Activated CD4-positive, alpha-beta memory T cell treated with anti-CD3 and anti-CD28 coated beads, Interleukin-2, amount 10 ng/mL, durations not matched to agents 7 days and 5 days (primary cell): ENCODE measurements around the gene NCKAP5. TPM values are rescaled to one million over a fixed set of nuclear protein-coding genes. Genes with fewer than 3 reads are reported as not detected.

Experiments used
- CTCF ChIA-PET: fragments of 350-600 bp; sonication (Branson Sonifier 250); formaldehyde crosslinking; loops from one replicate; lab custom pipeline; 2021; ENCODE audit warnings: antibody characterized with exemption, inconsistent platforms; lab: Charles Lee
- POLR2A ChIA-PET: fragments of 350-600 bp; sonication (Branson Sonifier 250); formaldehyde crosslinking; loops from one replicate; lab custom pipeline; 2021; ENCODE audit warnings: antibody characterized with exemption; lab: Charles Lee
- DNase-seq: peaks from one replicate; pipeline ENCODE4 v3.0.0-alpha.2; 2020
- H3K27ac Mint-ChIP-seq: one replicate; pipeline ENCODE4 v1.8.0; 2021; ENCODE audit warnings: mild to moderate bottlenecking, mixed read lengths
- H3K27me3 Mint-ChIP-seq: one replicate; pipeline ENCODE4 v1.8.0; 2021; ENCODE audit warnings: mixed read lengths
- H3K36me3 Mint-ChIP-seq: one replicate; pipeline ENCODE4 v1.8.0; 2021; ENCODE audit warnings: low read depth, mixed read lengths
- H3K4me1 Mint-ChIP-seq: one replicate; pipeline ENCODE4 v1.8.0; 2021; ENCODE audit warnings: mixed read lengths
- H3K4me3 Mint-ChIP-seq: one replicate; pipeline ENCODE4 v1.8.0; 2021; ENCODE audit warnings: mild to moderate bottlenecking, mixed read lengths
- H3K9me3 Mint-ChIP-seq: one replicate; pipeline ENCODE4 v1.8.0; 2021; ENCODE audit warnings: mixed read lengths
- total RNA-seq, 2 experiments: library from RNA; stranded (reverse); gene quantifications; one replicate each; pipeline ENCODE4 v1.2.3, GENCODE V29; 2021

Gene NCKAP5
- total RNA-seq, 2 experiments from 2014 or later, result not detected

DNA sequence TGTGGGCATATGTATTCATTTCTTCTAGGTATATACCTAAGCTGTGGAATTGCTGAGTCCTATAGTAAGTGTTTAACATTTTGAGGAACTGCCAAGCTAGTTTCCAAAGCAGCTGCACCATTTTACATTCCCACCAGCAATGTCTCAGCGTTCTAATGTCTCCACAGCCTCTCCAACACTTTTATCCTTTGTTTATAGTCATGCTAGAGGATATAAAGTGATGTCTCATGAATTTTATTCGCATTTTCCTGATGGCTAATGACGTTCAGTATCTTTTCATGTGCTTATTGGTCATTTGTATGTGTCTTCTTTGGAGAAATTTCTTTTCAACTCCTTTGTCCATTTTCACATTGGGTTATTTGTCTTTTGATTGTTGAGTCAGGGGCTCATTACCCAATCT is 295.2 kb downstream of the NCKAP5 start:
- Mint-ChIP-seq H3K27me3 (no peaks in the 10 kb centered on the region), H3K9me3 (peaks cover 4% of the 10 kb centered on the region)
- CTCF ChIA-PET, result no interaction called here

DNA sequence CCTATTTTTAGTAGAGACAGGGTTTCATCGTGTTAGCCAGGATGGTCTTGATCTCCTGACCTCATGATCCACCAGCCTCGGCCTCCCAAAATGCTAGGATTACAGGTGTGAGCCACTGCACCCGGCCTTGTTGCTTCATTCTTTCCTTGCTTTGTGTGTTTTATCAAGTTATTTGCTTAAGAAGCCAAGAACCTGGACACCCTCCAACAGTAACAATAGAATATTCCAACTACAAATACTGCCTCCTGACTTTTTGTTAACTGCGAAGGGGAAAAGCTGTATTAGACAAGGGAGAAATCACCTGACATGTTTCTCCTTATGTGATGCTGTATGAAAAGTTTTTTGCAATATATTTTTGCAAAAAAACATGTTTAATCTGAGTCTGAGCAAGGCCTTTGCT is 297.2 kb downstream of the NCKAP5 start:
- Mint-ChIP-seq H3K4me1 (no peaks in the 10 kb centered on the region), H3K9me3 (peaks cover 4% of the 10 kb centered on the region), H3K36me3 (no peaks in the 10 kb centered on the region), H3K27ac (no peak overlapping the region), H3K4me3 (no peak overlapping the region), H3K27me3 (no peaks in the 10 kb centered on the region)
- ChIA-PET POLR2A (no interaction called here), CTCF (no interaction called here)
- no peak for DNase-seq

More for the DNA sequence above, 295.2 kb downstream of the NCKAP5 start:
- no peaks in the 10 kb centered on the region for H3K4me1 Mint-ChIP-seq
- no peak overlapping the region for H3K4me3 Mint-ChIP-seq
- POLR2A ChIA-PET, result no interaction called here
- H3K36me3 Mint-ChIP-seq, result no peaks in the 10 kb centered on the region
- no peak overlapping the region for H3K27ac Mint-ChIP-seq
- no peak for DNase-seq

DNA sequence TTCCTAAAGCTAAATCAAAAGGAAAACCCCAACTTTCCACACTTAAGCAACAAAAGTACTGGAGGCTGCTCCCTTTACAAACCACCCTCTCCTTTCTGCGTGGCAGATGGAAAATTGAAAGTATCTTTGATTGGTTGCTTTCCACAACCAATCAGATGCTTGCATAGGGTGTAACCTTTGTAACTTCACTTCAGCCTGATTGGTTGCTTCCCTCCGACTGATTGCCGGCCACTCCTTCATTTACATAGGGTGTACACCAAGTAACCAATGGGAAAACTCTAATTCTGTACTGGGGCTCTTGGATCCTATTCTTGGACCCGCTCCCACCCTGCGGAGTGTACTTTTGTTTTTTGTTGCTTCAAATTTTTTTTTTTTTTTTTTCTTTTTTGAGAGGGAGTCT is 297.7 kb downstream of the NCKAP5 start:
- H3K36me3 Mint-ChIP-seq, result no peaks in the 10 kb centered on the region
- no peaks in the 10 kb centered on the region for H3K4me1 Mint-ChIP-seq
- no peak for DNase-seq
- ChIA-PET POLR2A (no interaction called here), CTCF (no interaction called here)
- peaks cover 2% of the 10 kb centered on the region for H3K9me3 Mint-ChIP-seq
- no peaks in the 10 kb centered on the region for H3K27me3 Mint-ChIP-seq
- H3K27ac Mint-ChIP-seq, result no peak overlapping the region
- no peak overlapping the region for H3K4me3 Mint-ChIP-seq

DNA sequence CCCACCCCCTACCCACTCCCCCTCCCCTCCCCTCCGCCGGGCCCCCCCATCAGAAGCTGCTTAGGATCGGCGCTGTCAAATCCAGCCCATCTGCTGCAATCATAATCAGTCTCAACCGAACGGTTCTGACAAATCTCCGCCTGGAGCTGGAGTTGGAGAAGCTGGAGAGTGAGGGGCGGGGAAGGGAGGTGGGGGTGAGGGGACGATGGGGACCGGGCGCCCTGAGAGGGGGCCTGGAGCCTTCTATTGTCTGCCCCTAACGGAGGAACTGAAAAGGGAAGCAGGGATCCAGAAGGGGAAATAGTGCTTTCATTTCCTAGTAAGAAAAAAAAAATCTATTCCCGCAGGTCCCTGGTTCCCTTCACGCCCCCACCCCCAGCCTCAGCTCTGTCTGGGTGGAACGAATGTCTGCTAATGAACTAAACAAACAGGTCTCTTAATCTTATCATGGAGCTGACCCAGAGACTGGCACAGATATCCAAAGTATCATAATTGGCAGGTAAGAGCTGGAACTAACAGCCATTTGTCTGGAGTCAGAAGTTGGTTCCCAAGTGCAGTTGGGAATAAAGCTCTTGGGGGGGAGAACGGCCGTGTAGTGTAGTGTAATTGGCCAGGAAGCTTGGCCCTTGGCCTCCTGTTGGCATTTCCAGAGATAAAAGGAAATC is 301.2 kb downstream of the NCKAP5 start:
- peaks cover 7% of the 10 kb centered on the region for H3K27me3 Mint-ChIP-seq
- no peak for DNase-seq
- no peaks in the 10 kb centered on the region for H3K36me3 Mint-ChIP-seq
- CTCF ChIA-PET, result no interaction called here
- no peak overlapping the region for H3K4me3 Mint-ChIP-seq
- POLR2A ChIA-PET, result no interaction called here
- no peak overlapping the region for H3K27ac Mint-ChIP-seq
- H3K4me1 Mint-ChIP-seq, result no peaks in the 10 kb centered on the region
- no peaks in the 10 kb centered on the region for H3K9me3 Mint-ChIP-seq

- ChIA-PET CTCF (no interaction called here), POLR2A (no interaction called here)
- no peaks in the 10 kb centered on the region for H3K4me1 Mint-ChIP-seq
- no peak for DNase-seq
- H3K27me3 Mint-ChIP-seq, result peaks cover 7% of the 10 kb centered on the region
- no peak overlapping the region for H3K4me3 Mint-ChIP-seq
- no peaks in the 10 kb centered on the region for H3K36me3 Mint-ChIP-seq
- no peak overlapping the region for H3K27ac Mint-ChIP-seq
- no peaks in the 10 kb centered on the region for H3K9me3 Mint-ChIP-seq
Observed at GRCh38 chr2:133266041-133266925, 302.0 kb downstream of the NCKAP5 start.

GRCh38 chr2:133265432-133265949 is 302.8 kb downstream of the NCKAP5 start:
- H3K27ac Mint-ChIP-seq, result no peak overlapping the region
- peaks cover 7% of the 10 kb centered on the region for H3K27me3 Mint-ChIP-seq
- no peaks in the 10 kb centered on the region for H3K4me1 Mint-ChIP-seq
- H3K9me3 Mint-ChIP-seq, result no peaks in the 10 kb centered on the region
- H3K4me3 Mint-ChIP-seq, result no peak overlapping the region
- ChIA-PET CTCF (interaction anchor here (0.6 kb wide), 1 partner anchor 990 kb away, joined by 3 read pairs; no protein-coding TSS in a partner anchor), POLR2A (no interaction called here)
- DNase-seq, result no peak
- no peaks in the 10 kb centered on the region for H3K36me3 Mint-ChIP-seq

DNA sequence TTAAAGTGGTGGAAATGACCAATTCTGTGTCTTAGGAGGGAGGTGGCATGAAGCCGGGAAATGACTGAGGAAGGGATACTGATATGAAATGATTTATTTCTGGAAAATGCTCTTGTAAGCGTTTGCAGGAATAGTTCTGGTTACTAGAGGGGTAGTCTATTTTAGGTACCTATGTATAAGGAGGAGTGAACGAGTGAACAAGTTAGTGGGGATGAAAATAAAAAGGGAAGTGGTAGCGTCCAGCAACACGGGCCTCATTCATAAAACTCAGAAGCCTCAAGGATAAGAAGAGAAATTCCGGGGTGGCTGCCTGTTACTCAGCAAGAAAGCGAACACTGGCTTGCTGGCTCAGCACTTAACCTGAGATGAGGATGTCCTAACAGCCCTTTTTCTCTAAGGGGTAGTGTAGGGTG is 303.3 kb downstream of the NCKAP5 start:
- DNase-seq, result no peak
- no peak overlapping the region for H3K4me3 Mint-ChIP-seq
- ChIA-PET CTCF (interaction anchor here (0.6 kb wide), 1 partner anchor 990 kb away, joined by 3 read pairs; no protein-coding TSS in a partner anchor), POLR2A (no interaction called here)
- H3K36me3 Mint-ChIP-seq, result no peaks in the 10 kb centered on the region
- H3K4me1 Mint-ChIP-seq, result no peaks in the 10 kb centered on the region
- H3K27me3 Mint-ChIP-seq, result peaks cover 7% of the 10 kb centered on the region
- H3K27ac Mint-ChIP-seq, result no peak overlapping the region
- no peaks in the 10 kb centered on the region for H3K9me3 Mint-ChIP-seq

DNA sequence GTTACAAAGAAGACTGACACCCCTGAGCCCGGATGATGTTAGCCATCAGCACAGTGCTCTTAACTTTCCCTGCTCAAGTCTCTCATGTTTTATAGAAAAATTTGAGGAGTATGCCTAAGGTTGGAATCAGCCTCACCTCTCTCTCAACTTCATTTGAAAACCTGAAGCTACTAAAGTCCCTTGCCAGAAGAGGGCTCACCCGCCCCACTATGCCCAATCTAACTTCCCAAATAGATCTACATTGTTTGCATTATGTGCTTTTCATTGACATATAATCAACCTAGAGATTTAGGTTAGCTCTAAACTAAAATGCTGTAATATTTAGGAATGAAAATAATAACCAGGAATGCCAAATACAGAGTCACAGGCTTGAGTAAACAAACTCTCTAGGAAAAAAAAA is 305.4 kb downstream of the NCKAP5 start:
- Mint-ChIP-seq H3K4me1 (no peaks in the 10 kb centered on the region), H3K9me3 (no peaks in the 10 kb centered on the region), H3K27ac (no peak overlapping the region), H3K36me3 (no peaks in the 10 kb centered on the region), H3K27me3 (peaks cover 7% of the 10 kb centered on the region), H3K4me3 (no peak overlapping the region)
- ChIA-PET POLR2A (no interaction called here), CTCF (interaction anchor here (1.5 kb wide), 1 partner anchor 27 kb away, joined by 3 read pairs; no protein-coding TSS in a partner anchor)
- DNase-seq, result no peak

GRCh38 chr2:133255360-133255759 is 312.9 kb downstream of the NCKAP5 start:
- Mint-ChIP-seq H3K36me3 (no peaks in the 10 kb centered on the region), H3K27me3 (no peaks in the 10 kb centered on the region), H3K27ac (no peak overlapping the region), H3K9me3 (no peaks in the 10 kb centered on the region), H3K4me1 (no peaks in the 10 kb centered on the region), H3K4me3 (no peak overlapping the region)
- POLR2A ChIA-PET, result no interaction called here
- DNase-seq, result no peak
- CTCF ChIA-PET, result no interaction called here

DNA sequence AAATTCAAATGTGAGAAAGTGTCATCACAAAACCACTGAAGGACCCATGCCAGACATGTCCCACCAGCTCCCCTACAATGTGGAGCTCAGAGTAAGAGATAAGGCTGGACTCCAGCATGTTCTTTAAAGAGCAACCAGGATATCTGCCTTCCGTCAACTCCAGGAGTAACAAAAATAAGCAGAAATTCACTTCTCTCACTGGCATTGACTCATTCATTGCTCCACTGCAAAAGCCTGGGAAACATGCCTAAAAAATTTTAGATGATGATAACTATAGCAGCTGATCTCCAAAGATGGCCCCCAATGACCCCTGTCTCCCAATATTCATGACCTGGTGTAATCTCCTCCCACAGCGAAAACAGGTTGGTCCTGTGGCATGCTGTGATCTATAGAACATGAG is 314.5 kb downstream of the NCKAP5 start:
- Mint-ChIP-seq H3K4me3 (no peak overlapping the region), H3K36me3 (no peaks in the 10 kb centered on the region), H3K27me3 (no peaks in the 10 kb centered on the region), H3K27ac (no peak overlapping the region), H3K9me3 (no peaks in the 10 kb centered on the region), H3K4me1 (no peaks in the 10 kb centered on the region)
- no peak for DNase-seq
- CTCF ChIA-PET, result no interaction called here
- POLR2A ChIA-PET, result no interaction called here

DNA sequence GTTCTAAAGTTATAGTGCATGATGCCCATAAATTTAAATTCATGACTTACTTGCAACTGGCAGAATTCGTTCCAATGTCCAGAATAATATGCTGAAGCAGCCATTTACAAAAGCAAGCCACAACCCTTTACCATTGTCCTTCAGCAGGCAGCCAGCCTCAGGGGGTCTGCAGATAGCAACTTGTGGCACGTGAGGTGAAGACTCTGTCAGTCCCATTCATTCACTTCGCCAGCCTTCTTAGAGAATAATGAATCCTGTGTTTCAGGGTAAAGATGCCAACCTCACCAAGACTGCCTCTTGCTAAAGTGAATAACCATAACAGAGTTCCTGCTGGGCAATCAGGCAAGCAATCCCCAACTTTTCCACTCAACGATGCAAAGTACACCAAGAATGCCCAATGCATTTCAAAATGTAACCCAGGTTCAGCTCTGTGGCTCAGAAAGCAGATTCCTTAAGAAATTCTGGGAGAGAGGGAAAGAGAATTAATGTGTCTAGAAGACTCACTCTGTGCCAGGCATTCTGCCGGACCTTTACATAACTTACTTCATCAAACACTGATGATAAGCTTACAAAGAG is 315.4 kb downstream of the NCKAP5 start:
- Mint-ChIP-seq H3K4me1 (no peaks in the 10 kb centered on the region), H3K27me3 (no peaks in the 10 kb centered on the region), H3K9me3 (no peaks in the 10 kb centered on the region), H3K4me3 (no peak overlapping the region), H3K27ac (no peak overlapping the region), H3K36me3 (no peaks in the 10 kb centered on the region)
- ChIA-PET CTCF (no interaction called here), POLR2A (no interaction called here)
- no peak for DNase-seq

- no peaks in the 10 kb centered on the region for H3K36me3 Mint-ChIP-seq
- no peak overlapping the region for H3K4me3 Mint-ChIP-seq
- no peak overlapping the region for H3K27ac Mint-ChIP-seq
- ChIA-PET POLR2A (no interaction called here), CTCF (no interaction called here)
- peaks cover 5% of the 10 kb centered on the region for H3K9me3 Mint-ChIP-seq
- no peak for DNase-seq
- H3K4me1 Mint-ChIP-seq, result no peaks in the 10 kb centered on the region
- no peaks in the 10 kb centered on the region for H3K27me3 Mint-ChIP-seq
Observed at GRCh38 chr2:133249362-133249761, 318.9 kb downstream of the NCKAP5 start.

DNA sequence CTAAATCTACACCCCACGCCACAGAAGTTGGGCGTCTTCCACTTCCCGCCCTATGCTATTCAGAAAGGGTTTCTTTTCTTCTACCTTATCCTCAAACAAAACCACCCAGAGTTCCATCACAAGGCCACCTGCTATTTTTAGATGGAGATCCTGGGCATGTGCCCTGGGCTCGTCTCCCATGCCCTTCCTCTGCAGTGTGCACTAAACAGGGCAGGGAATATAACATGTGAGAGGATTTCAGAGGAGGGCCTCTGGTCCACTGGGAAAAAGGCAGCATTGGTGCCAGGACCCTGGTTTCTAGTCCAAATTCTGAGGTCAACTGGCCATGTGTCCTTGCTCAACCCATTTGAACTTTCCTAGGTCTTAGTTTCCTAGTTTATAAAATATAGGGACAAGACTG is 320.0 kb downstream of the NCKAP5 start:
- CTCF ChIA-PET, result no interaction called here
- no peak overlapping the region for H3K27ac Mint-ChIP-seq
- no peak overlapping the region for H3K4me3 Mint-ChIP-seq
- DNase-seq, result no peak
- POLR2A ChIA-PET, result no interaction called here
- no peaks in the 10 kb centered on the region for H3K36me3 Mint-ChIP-seq
- no peaks in the 10 kb centered on the region for H3K27me3 Mint-ChIP-seq
- H3K4me1 Mint-ChIP-seq, result no peaks in the 10 kb centered on the region
- peaks cover 5% of the 10 kb centered on the region for H3K9me3 Mint-ChIP-seq
